GM23338 (cell line): ENCODE data around the gene SRGAP2B.
"Not testable (repeated sequence)": the region's sequence is repeated elsewhere in the genome, so short reads cannot be mapped to it uniquely, and the experiment has no call there.

Experiments
- CREB1 ChIP-seq: fragments of 250-450 bp; sonication (Bioruptor Pico); IDR thresholded peaks from 2 replicates; pipeline ENCODE4 v1.5.0; 2020; ENCODE audit warnings: low read depth, mild to moderate bottlenecking, moderate library complexity
- EZH2 ChIP-seq: fragments of 200-600 bp; sonication (generic); IDR thresholded peaks from one replicate; pipeline ENCODE4 v1.8.0; 2017; ENCODE audit warnings: antibody characterized with exemption, mild to moderate bottlenecking, low read depth; ENCODE audit not compliant: unreplicated experiment
- EZH2phosphoT487 ChIP-seq: fragments of 200-600 bp; sonication (generic); IDR thresholded peaks from one replicate; pipeline ENCODE4 v1.8.1; 2018; ENCODE audit warnings: antibody characterized with exemption; ENCODE audit not compliant: unreplicated experiment
- NANOG ChIP-seq: IDR thresholded peaks from 2 replicates; pipeline ENCODE4 v1.6.1; 2016; ENCODE audit warnings: antibody characterized with exemption, borderline replicate concordance
- POLR2AphosphoS5 ChIP-seq: IDR thresholded peaks from 2 replicates; pipeline ENCODE4 v1.6.1; 2016; ENCODE audit warnings: antibody characterized with exemption, low read depth
- ZNF114 ChIP-seq: fragments of 250-450 bp; sonication (Bioruptor Pico); IDR thresholded peaks from 2 replicates; pipeline ENCODE4 v1.5.0; 2020; ENCODE audit warnings: mild to moderate bottlenecking, moderate library complexity
- TF ChIP-seq, protein P1 (sequence below), 2 experiments: fragments of 200-600 bp in 1 of 2; sonication (generic) in 1 of 2; conservative IDR thresholded peaks; 2 replicates each; pipeline versions ENCODE4 v1.5.1 to v1.6.1; 2016 to 2017; ENCODE audit warnings: antibody characterized with exemption in 2 of 2, low read depth in 2 of 2, mild to moderate bottlenecking in 2 of 2, moderate library complexity in 1 of 2
- TF ChIP-seq, protein P2 (sequence below): IDR thresholded peaks from one replicate; pipeline ENCODE4 v1.6.1; 2018; ENCODE audit warnings: antibody characterized with exemption; ENCODE audit not compliant: unreplicated experiment
- TF ChIP-seq, protein P3 (sequence below): fragments of 250-450 bp; sonication (Bioruptor Pico); IDR thresholded peaks from 2 replicates; pipeline ENCODE4 v1.5.0; 2020; ENCODE audit warnings: mild to moderate bottlenecking, moderate library complexity
- TF ChIP-seq, protein P4 (sequence below): IDR thresholded peaks from 2 replicates; pipeline ENCODE4 v1.6.1; 2016; ENCODE audit warnings: antibody characterized with exemption

DNA sequence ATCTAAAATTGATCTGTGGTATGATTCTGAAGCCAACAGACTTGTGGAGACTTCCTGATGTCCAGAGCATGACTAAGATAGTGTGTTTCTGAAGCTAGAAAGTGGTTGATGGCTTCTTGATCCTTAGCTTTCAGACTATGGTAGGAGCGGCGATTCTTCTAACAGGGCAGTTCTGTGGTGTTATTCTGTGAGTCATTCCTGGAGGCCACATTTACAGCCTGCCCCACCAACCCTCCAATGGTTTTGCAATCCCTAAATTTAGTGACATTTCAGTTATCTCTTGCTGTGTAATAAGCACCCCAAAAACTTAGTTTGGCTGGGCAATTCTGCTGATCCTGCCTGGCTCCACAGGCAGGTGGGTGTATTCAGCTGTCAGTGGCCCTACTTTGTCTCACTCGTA, 24.7 kb upstream of the SRGAP2B start:
- not testable (repeated sequence) for TF ChIP-seq EZH2; POLR2AphosphoS5; EZH2phosphoT487; NANOG; CREB1 (CRISPR knock-in tag); ZNF114 (CRISPR knock-in tag)
- TF ChIP-seq, protein P1, sequence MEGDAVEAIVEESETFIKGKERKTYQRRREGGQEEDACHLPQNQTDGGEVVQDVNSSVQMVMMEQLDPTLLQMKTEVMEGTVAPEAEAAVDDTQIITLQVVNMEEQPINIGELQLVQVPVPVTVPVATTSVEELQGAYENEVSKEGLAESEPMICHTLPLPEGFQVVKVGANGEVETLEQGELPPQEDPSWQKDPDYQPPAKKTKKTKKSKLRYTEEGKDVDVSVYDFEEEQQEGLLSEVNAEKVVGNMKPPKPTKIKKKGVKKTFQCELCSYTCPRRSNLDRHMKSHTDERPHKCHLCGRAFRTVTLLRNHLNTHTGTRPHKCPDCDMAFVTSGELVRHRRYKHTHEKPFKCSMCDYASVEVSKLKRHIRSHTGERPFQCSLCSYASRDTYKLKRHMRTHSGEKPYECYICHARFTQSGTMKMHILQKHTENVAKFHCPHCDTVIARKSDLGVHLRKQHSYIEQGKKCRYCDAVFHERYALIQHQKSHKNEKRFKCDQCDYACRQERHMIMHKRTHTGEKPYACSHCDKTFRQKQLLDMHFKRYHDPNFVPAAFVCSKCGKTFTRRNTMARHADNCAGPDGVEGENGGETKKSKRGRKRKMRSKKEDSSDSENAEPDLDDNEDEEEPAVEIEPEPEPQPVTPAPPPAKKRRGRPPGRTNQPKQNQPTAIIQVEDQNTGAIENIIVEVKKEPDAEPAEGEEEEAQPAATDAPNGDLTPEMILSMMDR (conservative IDR thresholded peaks at IDR 0.05; ENCODE audit: low read depth in 2 of 2), result not testable (repeated sequence)
- TF ChIP-seq, protein P2, sequence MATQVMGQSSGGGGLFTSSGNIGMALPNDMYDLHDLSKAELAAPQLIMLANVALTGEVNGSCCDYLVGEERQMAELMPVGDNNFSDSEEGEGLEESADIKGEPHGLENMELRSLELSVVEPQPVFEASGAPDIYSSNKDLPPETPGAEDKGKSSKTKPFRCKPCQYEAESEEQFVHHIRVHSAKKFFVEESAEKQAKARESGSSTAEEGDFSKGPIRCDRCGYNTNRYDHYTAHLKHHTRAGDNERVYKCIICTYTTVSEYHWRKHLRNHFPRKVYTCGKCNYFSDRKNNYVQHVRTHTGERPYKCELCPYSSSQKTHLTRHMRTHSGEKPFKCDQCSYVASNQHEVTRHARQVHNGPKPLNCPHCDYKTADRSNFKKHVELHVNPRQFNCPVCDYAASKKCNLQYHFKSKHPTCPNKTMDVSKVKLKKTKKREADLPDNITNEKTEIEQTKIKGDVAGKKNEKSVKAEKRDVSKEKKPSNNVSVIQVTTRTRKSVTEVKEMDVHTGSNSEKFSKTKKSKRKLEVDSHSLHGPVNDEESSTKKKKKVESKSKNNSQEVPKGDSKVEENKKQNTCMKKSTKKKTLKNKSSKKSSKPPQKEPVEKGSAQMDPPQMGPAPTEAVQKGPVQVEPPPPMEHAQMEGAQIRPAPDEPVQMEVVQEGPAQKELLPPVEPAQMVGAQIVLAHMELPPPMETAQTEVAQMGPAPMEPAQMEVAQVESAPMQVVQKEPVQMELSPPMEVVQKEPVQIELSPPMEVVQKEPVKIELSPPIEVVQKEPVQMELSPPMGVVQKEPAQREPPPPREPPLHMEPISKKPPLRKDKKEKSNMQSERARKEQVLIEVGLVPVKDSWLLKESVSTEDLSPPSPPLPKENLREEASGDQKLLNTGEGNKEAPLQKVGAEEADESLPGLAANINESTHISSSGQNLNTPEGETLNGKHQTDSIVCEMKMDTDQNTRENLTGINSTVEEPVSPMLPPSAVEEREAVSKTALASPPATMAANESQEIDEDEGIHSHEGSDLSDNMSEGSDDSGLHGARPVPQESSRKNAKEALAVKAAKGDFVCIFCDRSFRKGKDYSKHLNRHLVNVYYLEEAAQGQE, result not testable (repeated sequence)
- TF ChIP-seq, protein P3, sequence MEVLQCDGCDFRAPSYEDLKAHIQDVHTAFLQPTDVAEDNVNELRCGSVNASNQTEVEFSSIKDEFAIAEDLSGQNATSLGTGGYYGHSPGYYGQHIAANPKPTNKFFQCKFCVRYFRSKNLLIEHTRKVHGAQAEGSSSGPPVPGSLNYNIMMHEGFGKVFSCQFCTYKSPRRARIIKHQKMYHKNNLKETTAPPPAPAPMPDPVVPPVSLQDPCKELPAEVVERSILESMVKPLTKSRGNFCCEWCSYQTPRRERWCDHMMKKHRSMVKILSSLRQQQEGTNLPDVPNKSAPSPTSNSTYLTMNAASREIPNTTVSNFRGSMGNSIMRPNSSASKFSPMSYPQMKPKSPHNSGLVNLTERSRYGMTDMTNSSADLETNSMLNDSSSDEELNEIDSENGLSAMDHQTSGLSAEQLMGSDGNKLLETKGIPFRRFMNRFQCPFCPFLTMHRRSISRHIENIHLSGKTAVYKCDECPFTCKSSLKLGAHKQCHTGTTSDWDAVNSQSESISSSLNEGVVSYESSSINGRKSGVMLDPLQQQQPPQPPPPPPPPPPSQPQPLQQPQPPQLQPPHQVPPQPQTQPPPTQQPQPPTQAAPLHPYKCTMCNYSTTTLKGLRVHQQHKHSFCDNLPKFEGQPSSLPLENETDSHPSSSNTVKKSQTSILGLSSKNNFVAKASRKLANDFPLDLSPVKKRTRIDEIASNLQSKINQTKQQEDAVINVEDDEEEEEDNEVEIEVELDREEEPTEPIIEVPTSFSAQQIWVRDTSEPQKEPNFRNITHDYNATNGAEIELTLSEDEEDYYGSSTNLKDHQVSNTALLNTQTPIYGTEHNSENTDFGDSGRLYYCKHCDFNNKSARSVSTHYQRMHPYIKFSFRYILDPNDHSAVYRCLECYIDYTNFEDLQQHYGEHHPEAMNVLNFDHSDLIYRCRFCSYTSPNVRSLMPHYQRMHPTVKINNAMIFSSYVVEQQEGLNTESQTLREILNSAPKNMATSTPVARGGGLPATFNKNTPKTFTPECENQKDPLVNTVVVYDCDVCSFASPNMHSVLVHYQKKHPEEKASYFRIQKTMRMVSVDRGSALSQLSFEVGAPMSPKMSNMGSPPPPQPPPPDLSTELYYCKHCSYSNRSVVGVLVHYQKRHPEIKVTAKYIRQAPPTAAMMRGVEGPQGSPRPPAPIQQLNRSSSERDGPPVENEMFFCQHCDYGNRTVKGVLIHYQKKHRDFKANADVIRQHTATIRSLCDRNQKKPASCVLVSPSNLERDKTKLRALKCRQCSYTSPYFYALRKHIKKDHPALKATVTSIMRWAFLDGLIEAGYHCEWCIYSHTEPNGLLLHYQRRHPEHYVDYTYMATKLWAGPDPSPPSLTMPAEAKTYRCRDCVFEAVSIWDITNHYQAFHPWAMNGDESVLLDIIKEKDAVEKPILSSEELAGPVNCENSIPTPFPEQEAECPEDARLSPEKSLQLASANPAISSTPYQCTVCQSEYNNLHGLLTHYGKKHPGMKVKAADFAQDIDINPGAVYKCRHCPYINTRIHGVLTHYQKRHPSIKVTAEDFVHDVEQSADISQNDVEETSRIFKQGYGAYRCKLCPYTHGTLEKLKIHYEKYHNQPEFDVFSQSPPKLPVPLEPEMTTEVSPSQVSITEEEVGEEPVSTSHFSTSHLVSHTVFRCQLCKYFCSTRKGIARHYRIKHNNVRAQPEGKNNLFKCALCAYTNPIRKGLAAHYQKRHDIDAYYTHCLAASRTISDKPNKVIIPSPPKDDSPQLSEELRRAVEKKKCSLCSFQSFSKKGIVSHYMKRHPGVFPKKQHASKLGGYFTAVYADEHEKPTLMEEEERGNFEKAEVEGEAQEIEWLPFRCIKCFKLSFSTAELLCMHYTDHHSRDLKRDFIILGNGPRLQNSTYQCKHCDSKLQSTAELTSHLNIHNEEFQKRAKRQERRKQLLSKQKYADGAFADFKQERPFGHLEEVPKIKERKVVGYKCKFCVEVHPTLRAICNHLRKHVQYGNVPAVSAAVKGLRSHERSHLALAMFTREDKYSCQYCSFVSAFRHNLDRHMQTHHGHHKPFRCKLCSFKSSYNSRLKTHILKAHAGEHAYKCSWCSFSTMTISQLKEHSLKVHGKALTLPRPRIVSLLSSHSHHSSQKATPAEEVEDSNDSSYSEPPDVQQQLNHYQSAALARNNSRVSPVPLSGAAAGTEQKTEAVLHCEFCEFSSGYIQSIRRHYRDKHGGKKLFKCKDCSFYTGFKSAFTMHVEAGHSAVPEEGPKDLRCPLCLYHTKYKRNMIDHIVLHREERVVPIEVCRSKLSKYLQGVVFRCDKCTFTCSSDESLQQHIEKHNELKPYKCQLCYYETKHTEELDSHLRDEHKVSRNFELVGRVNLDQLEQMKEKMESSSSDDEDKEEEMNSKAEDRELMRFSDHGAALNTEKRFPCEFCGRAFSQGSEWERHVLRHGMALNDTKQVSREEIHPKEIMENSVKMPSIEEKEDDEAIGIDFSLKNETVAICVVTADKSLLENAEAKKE (CRISPR knock-in tag), result not testable (repeated sequence)
- TF ChIP-seq, protein P4, sequence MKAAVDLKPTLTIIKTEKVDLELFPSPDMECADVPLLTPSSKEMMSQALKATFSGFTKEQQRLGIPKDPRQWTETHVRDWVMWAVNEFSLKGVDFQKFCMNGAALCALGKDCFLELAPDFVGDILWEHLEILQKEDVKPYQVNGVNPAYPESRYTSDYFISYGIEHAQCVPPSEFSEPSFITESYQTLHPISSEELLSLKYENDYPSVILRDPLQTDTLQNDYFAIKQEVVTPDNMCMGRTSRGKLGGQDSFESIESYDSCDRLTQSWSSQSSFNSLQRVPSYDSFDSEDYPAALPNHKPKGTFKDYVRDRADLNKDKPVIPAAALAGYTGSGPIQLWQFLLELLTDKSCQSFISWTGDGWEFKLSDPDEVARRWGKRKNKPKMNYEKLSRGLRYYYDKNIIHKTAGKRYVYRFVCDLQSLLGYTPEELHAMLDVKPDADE, result not testable (repeated sequence)
